Esophagus (tissue), 2 donors: ENCODE measurements around the gene NCBP2. TPM values are rescaled to one million over a fixed set of nuclear protein-coding genes. Genes with fewer than 3 reads are reported as not detected.
A peak's percentile ranks its signal among the peaks of the same experiment; 100 is the strongest.

Source experiments
- H3K27ac ChIP-seq, 2 donors: one replicate each; pipeline ENCODE4 v1.5.1; 2013; ENCODE audit warnings: low read depth in 2 of 2, mild to moderate bottlenecking in 2 of 2, inconsistent platforms in 1 of 2, low read length in 1 of 2, moderate library complexity in 1 of 2
- H3K27me3 ChIP-seq, 2 donors: one replicate each; pipeline ENCODE4 v1.6.1; 2013; ENCODE audit warnings: low read length in 2 of 2, control low read depth in 1 of 2, mild to moderate bottlenecking in 1 of 2; ENCODE audit not compliant: insufficient read depth in 2 of 2, control insufficient read depth in 1 of 2
- H3K36me3 ChIP-seq, 2 donors: one replicate each; pipeline ENCODE4 v1.6.1; 2013; ENCODE audit warnings: low read length in 1 of 2; ENCODE audit not compliant: control insufficient read depth in 2 of 2, insufficient read depth in 2 of 2
- H3K4me1 ChIP-seq, 2 donors: one replicate each; pipeline ENCODE4 v1.6.1; 2013; ENCODE audit warnings: low read length in 1 of 2; ENCODE audit not compliant: control insufficient read depth in 2 of 2, insufficient read depth in 2 of 2
- H3K4me3 ChIP-seq, 2 donors: one replicate each; pipeline ENCODE4 v1.5.1; 2013; ENCODE audit warnings: low read length in 2 of 2, mild to moderate bottlenecking in 2 of 2, low read depth in 1 of 2, moderate library complexity in 1 of 2
- H3K9me3 ChIP-seq, 2 donors: one replicate each; pipeline ENCODE4 v1.6.1; 2013; ENCODE audit warnings: mild to moderate bottlenecking in 2 of 2, low read depth in 1 of 2, low read length in 1 of 2, moderate library complexity in 1 of 2; ENCODE audit not compliant: control insufficient read depth in 2 of 2, insufficient read depth in 1 of 2
- WGBS, 2 donors: extraction: QIAGEN DNeasy Blood & Tissue Kit; methylation state at CpG; one replicate each; pipeline ENCODE4 v1.1.7; 2013; 5-methylcytosine and 5-hydroxymethylcytosine counted together
- polyA plus RNA-seq, 2 donors: library from polyadenylated mRNA; stranded (reverse); fragments of 200-250 nt; gene quantifications; one replicate each; pipeline ENCODE4 v1.2.3, GENCODE V29; 2013
- donor health status: healthy with polysubstance abuse.
- donor health status: Bipolar disorder and iron deficiency.

NCBP2 gene
- 10 to 100 TPM; 30.1 to 30.9 TPM for polyA plus RNA-seq

DNA sequence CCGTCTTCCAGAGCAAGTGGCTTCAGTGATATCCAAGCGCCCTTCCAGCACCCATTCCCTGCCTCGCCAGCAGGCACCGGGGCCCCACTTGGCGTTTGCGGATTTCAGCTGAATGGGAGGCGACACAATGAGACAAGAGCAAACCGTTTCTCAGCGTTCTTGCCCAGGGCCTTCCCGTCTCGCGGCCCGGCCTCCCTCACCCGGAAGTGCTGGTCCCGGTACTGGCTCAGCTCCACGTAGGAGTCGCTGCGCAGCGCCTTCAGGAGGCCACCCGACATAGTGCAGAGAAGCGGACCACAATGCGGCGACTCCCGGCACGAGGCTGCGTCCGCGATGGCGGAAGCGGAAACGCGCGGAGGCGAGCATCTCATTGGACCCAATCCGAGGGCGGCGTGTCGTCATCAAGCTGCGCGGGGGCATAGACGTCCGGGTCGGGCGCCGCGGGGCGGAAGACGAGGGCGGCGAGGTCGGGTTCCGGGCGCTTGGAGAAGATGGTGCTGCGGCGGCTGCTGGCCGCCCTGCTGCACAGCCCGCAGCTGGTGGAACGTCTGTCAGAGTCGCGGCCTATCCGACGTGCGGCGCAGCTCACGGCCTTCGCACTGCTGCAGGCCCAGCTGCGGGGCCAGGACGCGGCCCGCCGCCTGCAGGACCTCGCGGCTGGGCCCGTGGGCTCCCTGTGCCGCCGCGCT lies at the start of gene NCBP2:
NCBP2 (minus strand) TSS at position 303 of the 689 bp plus-strand sequence; CDS start at position 278, 25 bp downstream.
- Histone ChIP-seq H3K9me3 (no peaks in the 10 kb centered on the region), H3K4me1 (peaks cover 3 to 5% of the 10 kb centered on the region in 2 donors), H3K4me3 (peak within 1 kb of the TSS; percentile 93 to 99), H3K27me3 (no peaks in the 10 kb centered on the region), H3K36me3 (peaks cover 7% of the 10 kb centered on the region in 2 donors), H3K27ac (peak within 1 kb of the TSS; percentile 98 to 99)
- 0 to 1% methylated on average over 64 to 77 of the region's 77 CpGs for WGBS, 2 donors

GRCh38 chr3:196991581-196992460 lies 49.5 kb upstream of the NCBP2 start:
- Histone ChIP-seq H3K27me3 (no peaks in the 10 kb centered on the region), H3K27ac (no peak overlapping the region), H3K9me3 (no peaks in the 10 kb centered on the region), H3K36me3 (no peaks in the 10 kb centered on the region), H3K4me3 (no peak overlapping the region), H3K4me1 (peaks cover 3 to 5% of the 10 kb centered on the region in 2 donors)
- 81 to 90% methylated on average over 28 of the region's 28 CpGs for WGBS, 2 donors

DNA sequence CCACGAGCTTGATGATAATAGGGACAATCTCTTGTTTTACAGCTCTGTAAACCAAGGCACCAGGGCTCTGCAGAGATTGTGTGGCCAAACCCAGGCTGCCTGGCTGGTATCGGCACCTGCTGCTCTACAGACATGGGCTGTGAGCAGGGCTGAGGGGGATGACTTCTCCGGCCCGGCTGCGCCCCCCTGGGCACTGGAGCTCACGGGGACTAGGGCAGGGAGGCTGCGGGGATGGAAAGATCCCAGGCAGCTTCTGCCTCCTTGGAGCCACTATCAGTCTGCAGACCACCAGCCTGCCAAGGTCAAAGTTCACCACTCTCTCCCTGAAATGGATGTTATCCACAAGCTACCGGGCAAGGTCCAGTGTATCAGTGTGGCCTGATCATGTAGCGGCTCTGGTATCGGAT lies 48.3 kb upstream of the NCBP2 start:
- 91 to 94% methylated on average over 10 of the region's 10 CpGs for WGBS, 2 donors
- Histone ChIP-seq H3K36me3 (no peaks in the 10 kb centered on the region), H3K27me3 (no peaks in the 10 kb centered on the region), H3K9me3 (no peaks in the 10 kb centered on the region), H3K27ac (no peak overlapping the region), H3K4me3 (no peak overlapping the region), H3K4me1 (peaks cover 3% of the 10 kb centered on the region in 2 donors)

GRCh38 chr3:196989721-196990262 lies 47.5 kb upstream of the NCBP2 start:
- Histone ChIP-seq H3K9me3 (peaks cover 0 to under 1% of the 10 kb centered on the region in 2 donors), H3K36me3 (no peaks in the 10 kb centered on the region), H3K27ac (no peak overlapping the region), H3K4me3 (no peak overlapping the region), H3K27me3 (no peaks in the 10 kb centered on the region), H3K4me1 (peaks cover under 1 to 3% of the 10 kb centered on the region in 2 donors)
- WGBS, 2 donors = 73 to 74% methylated on average over 19 of the region's 19 CpGs

DNA sequence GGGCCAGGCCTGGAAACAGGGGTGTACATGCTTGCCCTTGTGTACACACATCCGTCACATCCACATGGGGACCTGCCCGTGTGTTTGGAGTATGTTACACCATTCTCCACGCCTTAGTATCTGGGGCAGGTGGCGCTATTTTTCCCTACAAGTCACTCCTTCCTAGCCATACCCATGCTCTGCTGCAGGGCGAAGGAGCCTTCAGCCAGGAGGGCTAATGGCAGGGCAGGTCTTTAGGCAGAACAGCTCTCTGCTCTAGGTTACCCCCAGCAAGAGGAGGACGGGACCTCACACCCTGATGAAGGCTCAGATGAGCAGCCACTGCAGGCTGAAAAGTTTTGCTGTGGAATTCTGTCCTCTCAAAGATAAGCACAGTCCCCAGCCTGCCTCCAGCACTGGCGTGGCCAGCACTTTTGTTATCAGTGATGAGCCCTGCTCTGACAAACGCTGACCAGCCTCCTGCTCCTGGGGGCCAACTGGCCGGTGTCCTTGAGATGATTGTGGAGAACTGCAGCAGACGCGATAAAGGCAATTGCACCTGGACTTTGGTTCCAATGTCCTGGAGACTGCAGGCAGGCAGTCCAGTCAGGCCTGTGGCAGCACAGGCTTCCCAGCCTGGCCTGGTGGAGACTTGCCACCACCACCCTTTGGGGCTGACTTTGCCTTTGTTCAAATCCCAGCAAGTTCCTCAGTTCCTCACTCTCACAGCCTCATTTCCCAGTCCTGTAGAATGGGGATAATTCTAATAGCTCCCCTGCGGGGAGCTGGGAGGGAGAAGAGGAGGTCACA lies 46.1 kb upstream of the NCBP2 start:
- H3K36me3 ChIP-seq = no peaks in the 10 kb centered on the region
- peaks cover 0 to 3% of the 10 kb centered on the region in 2 donors for H3K9me3 ChIP-seq
- WGBS, 2 donors = 54 to 70% methylated on average over 12 of the region's 12 CpGs
- no peaks in the 10 kb centered on the region for H3K27me3 ChIP-seq
- peaks cover 0 to 3% of the 10 kb centered on the region in 2 donors for H3K4me1 ChIP-seq
- H3K4me3 ChIP-seq = no peak overlapping the region
- H3K27ac ChIP-seq = no peak overlapping the region

DNA sequence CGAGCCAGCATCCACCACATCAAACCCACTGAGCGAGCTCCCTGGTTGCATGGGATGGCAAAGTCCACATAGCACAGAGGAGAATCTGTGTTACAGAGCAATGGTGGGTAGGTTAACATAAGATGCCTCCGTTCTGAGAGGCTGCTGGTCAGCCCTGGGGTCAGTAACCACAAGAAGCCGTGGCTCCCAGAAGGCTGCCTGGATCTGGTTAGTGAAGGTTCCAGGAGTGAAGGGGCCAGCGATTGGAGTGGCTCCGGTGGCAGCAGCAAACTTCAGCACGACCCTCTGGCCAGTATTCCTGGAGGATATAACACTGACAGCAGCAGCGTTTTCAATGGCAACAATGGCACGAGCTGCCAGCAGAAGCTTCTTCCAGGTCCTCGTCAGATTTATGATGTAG lies 44.7 kb upstream of the NCBP2 start:
- H3K4me1 ChIP-seq = peaks cover 0 to 3% of the 10 kb centered on the region in 2 donors
- WGBS, 2 donors = 84% methylated on average over 10 of the region's 10 CpGs
- H3K27ac ChIP-seq = no peak overlapping the region

GRCh38 chr3:196985954-196986885 lies 43.9 kb upstream of the NCBP2 start:
- 89 to 91% methylated on average over 9 of the region's 9 CpGs for WGBS, 2 donors
- H3K27me3 ChIP-seq = no peaks in the 10 kb centered on the region
- H3K9me3 ChIP-seq = peaks cover 0 to 5% of the 10 kb centered on the region in 2 donors
- H3K36me3 ChIP-seq = no peaks in the 10 kb centered on the region
- no peak overlapping the region for H3K4me3 ChIP-seq
- peaks cover 0 to 3% of the 10 kb centered on the region in 2 donors for H3K4me1 ChIP-seq
- H3K27ac ChIP-seq = no peak overlapping the region

More for the DNA sequence above, 44.7 kb upstream of the NCBP2 start:
- Histone ChIP-seq H3K27me3 (no peaks in the 10 kb centered on the region), H3K36me3 (no peaks in the 10 kb centered on the region), H3K4me3 (no peak overlapping the region), H3K9me3 (peaks cover 0 to 5% of the 10 kb centered on the region in 2 donors)

- Histone ChIP-seq H3K27me3 (no peaks in the 10 kb centered on the region), H3K27ac (no peak overlapping the region), H3K36me3 (no peaks in the 10 kb centered on the region), H3K9me3 (peaks cover 0 to 5% of the 10 kb centered on the region in 2 donors), H3K4me3 (no peak overlapping the region), H3K4me1 (peaks cover 0 to 3% of the 10 kb centered on the region in 2 donors)
- WGBS, 2 donors = 79 to 88% methylated on average over 6 of the region's 6 CpGs
Measured at GRCh38 chr3:196985298-196985697, 43.0 kb upstream of the NCBP2 start.
